Astrocyte of the cerebellum (primary cell): ENCODE measurements around the gene ATRNL1.
"Not testable (repeated sequence)": the region's sequence is repeated elsewhere in the genome, so short reads cannot be mapped to it uniquely, and the experiment has no call there.

ENCODE experiments used
- DNase-seq: peaks from one replicate; pipeline ENCODE4 v3.0.0-alpha.2; 2011; ENCODE audit warnings: low read depth
- H3K4me3 ChIP-seq: 2 replicates; pipeline ENCODE4 v1.5.1; 2011; ENCODE audit warnings: mild to moderate bottlenecking, low read depth, low read length, moderate library complexity
- in situ Hi-C: cut with HindIII; loops from 2 replicates; pipeline ENCODE4 v1.10.0; 2017; ENCODE audit warnings: low sequenced_read_pairs
- TF ChIP-seq, protein P1 (sequence below): IDR thresholded peaks from 2 replicates; pipeline ENCODE4 v1.5.1; 2012; ENCODE audit warnings: low read length, low read depth, moderate library complexity, mild to moderate bottlenecking; ENCODE audit errors: missing control alignments

ATRNL1 gene

GRCh38 chr10:115171392-115171960, 78.3 kb downstream of the ATRNL1 start:
- TF ChIP-seq, protein P1, sequence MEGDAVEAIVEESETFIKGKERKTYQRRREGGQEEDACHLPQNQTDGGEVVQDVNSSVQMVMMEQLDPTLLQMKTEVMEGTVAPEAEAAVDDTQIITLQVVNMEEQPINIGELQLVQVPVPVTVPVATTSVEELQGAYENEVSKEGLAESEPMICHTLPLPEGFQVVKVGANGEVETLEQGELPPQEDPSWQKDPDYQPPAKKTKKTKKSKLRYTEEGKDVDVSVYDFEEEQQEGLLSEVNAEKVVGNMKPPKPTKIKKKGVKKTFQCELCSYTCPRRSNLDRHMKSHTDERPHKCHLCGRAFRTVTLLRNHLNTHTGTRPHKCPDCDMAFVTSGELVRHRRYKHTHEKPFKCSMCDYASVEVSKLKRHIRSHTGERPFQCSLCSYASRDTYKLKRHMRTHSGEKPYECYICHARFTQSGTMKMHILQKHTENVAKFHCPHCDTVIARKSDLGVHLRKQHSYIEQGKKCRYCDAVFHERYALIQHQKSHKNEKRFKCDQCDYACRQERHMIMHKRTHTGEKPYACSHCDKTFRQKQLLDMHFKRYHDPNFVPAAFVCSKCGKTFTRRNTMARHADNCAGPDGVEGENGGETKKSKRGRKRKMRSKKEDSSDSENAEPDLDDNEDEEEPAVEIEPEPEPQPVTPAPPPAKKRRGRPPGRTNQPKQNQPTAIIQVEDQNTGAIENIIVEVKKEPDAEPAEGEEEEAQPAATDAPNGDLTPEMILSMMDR: no peak
- H3K4me3 ChIP-seq: no peak overlapping the region
- DNase-seq: peak; percentile 1
- in situ Hi-C loops: no loop called here

DNA sequence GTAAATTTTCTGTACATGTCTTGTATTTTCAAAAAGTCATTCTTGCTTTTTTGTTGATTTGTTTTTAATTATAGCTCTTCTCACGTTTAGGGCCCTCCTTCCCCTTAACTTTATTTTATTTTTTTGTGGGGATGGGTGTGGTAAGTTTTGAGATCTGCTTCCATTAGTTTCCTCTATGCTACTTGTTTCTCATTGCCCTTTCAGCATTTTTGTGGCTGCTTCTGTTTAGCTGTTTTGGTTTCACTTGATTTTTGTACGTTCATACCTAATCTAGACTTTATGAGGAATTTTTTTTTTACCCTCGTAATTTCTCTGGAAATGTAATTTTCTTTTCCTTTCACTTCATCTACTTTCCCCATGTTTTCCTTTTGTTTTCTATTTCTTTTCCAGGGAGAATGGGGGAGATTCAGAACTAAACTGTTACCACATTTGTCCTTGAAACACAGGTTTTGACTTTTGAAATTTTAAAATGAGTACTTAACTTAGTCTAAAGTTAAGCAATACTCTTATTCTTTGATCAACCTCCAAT, 80.8 kb downstream of the ATRNL1 start:
- TF ChIP-seq, protein P1: no peak
- no peak overlapping the region for H3K4me3 ChIP-seq
- no peak for DNase-seq
- in situ Hi-C loops: no loop called here

GRCh38 chr10:115207276-115207675, 114.1 kb downstream of the ATRNL1 start:
- peak overlapping the region; percentile 17 for H3K4me3 ChIP-seq
- DNase-seq, in situ Hi-C loops: not testable (repeated sequence)

- in situ Hi-C loops: no loop called here
- no peak for DNase-seq
- TF ChIP-seq, protein P1: no peak
- H3K4me3 ChIP-seq: no peak overlapping the region
These were observed 116.0 kb downstream of the ATRNL1 start for GRCh38 chr10:115209133-115209532.

DNA sequence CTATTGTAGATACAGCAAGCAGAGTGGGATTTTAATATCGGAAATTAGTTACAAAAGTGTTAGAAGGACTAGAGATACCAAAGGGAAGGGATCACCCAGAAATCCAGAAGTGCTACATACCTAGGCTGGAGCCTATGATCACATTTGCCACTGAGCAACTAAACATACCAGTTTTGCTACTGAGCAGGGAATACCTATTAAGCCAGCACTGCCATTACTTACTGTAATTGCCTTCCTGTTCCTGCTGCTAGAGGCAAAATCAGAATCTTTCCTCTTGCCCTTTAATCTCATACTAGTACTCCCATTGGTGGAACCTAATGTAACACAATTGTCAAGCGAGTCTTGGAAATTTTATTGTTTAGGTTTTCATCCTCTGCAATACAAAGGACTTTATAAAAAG, 121.7 kb downstream of the ATRNL1 start:
- no peak overlapping the region for H3K4me3 ChIP-seq
- in situ Hi-C loops: no loop called here
- no peak for DNase-seq
- TF ChIP-seq, protein P1: no peak

GRCh38 chr10:115219203-115219602, 126.0 kb downstream of the ATRNL1 start:
- in situ Hi-C loops: no loop called here
- H3K4me3 ChIP-seq: no peak overlapping the region
- TF ChIP-seq, protein P1: no peak
- DNase-seq: no peak

DNA sequence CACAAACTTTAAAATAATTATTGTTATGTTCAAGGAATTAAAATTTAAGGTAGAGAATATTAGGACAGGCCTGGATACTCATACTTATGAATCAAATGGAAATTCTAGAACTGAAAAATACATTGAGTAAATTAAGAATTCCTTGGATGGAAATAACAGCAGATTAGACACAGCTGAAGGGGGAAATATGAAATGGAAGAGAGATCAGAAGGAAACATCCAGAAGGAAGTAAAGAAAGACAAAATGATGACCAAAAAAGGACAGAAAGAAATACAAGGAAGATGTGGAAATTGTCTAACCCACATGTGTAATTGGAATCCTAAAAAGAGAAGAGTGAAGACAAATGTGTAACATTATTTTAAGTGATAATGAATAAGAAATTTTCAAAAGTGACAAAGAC, 128.9 kb downstream of the ATRNL1 start:
- TF ChIP-seq, protein P1: no peak
- H3K4me3 ChIP-seq: no peak overlapping the region
- no peak for DNase-seq
- in situ Hi-C loops: no loop called here
